Left ventricle myocardium inferior (tissue), 1 donor: Measurements from ENCODE around the gene LIME1. TPM values are rescaled to one million over a fixed set of nuclear protein-coding genes. Genes with fewer than 3 reads are reported as not detected.
A peak's percentile ranks its signal among the peaks of the same experiment; 100 is the strongest.

Experiments
- DNase-seq: peaks from one replicate; pipeline ENCODE4 v3.0.0-alpha.2; 2020
- H3K27ac ChIP-seq: fragments of 200-600 bp; replicated peaks from 2 replicates; pipeline ENCODE4 v1.8.0; 2021
- H3K27me3 ChIP-seq: fragments of 200-600 bp; 2 replicates; pipeline ENCODE4 v1.8.0; 2021; ENCODE audit warnings: low read depth
- H3K36me3 ChIP-seq: fragments of 200-600 bp; 2 replicates; pipeline ENCODE4 v1.8.0; 2021
- H3K4me1 ChIP-seq: fragments of 200-600 bp; 2 replicates; pipeline ENCODE4 v1.8.0; 2021
- H3K4me3 ChIP-seq: fragments of 200-600 bp; 2 replicates; pipeline ENCODE4 v1.8.0; 2021; ENCODE audit warnings: mild to moderate bottlenecking, moderate library complexity
- H3K9me3 ChIP-seq: fragments of 200-600 bp; replicated peaks from 2 replicates; pipeline ENCODE4 v1.8.0; 2021
- intact Hi-C: fragments of 100-400 bp; cut with micrococcal nuclease; formaldehyde crosslinking; loops from one replicate; pipeline ENCODE4 v1.11.0; 2022
- total RNA-seq: library from RNA; stranded (reverse); fragmentation: NEBNext Ultra II Directional; extraction: Animal tissue kit (Norgen Biotek cat#: 25700); gene quantifications from one replicate; pipeline ENCODE4 v1.2.1, GENCODE V29; 2021
- TF ChIP-seq, protein P1 (sequence below): fragments of 200-600 bp; IDR thresholded peaks from 2 replicates; pipeline ENCODE4 v1.8.0; 2021; ENCODE audit warnings: antibody characterized with exemption, mild to moderate bottlenecking, borderline replicate concordance
- donor health status: DM: no; HTN: yes; CAD: no; lungs with severe emphysema.

Gene LIME1
- total RNA-seq, 1 donor from 2014 or later, result 3.4 TPM

DNA sequence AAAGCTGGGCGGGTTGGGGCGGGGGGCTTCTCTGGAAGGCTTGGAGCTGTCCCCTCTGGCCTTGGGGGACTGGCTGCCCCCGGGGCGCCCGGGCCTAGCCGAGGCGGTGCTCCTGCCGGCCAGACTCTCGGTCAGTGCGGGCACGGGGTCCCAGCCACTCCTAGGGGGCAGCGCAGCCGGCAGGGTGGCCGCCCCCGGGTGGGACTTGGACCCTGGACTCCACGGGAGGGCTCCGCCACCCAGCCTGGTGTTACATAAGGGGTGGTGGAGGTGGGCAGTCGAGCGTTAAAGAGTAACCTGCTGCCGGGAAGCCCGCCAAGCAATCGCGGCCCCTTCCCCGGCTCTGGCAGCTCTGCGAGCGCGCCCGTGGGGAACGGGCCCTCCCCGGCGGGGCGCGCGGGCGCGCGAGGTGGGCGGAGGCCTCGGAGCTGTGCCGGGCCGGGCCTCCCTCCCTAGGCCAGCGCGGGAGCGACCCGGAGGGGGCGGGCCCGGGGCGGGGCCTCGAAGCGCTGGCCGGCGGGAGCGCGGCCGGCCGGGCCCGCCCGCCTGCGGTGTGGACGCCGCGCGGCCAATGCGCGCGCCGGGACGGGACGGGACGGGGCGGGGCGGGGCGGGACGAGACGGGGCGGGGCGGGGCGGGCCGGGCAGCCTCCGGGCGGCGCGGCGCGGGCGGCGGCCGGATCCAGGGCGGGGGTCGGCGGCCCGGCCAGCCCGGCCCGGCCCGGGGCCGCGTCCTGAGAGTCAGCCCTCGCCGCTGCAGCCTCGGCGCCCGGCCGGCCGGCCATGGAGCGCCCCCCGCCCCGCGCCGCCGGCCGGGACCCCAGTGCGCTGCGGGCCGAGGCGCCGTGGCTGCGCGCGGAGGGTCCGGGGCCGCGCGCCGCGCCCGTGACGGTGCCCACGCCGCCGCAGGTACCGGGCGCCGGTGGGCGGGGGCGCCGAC is 2.9 kb downstream of the LIME1 start, which contains the start of gene SLC2A4RG:
SLC2A4RG (plus strand) TSS at position 647 of the 940 bp plus-strand sequence; CDS start at position 784, 137 bp downstream.
- H3K9me3 ChIP-seq, result no peaks in the 10 kb centered on the region
- TF ChIP-seq, protein P1, sequence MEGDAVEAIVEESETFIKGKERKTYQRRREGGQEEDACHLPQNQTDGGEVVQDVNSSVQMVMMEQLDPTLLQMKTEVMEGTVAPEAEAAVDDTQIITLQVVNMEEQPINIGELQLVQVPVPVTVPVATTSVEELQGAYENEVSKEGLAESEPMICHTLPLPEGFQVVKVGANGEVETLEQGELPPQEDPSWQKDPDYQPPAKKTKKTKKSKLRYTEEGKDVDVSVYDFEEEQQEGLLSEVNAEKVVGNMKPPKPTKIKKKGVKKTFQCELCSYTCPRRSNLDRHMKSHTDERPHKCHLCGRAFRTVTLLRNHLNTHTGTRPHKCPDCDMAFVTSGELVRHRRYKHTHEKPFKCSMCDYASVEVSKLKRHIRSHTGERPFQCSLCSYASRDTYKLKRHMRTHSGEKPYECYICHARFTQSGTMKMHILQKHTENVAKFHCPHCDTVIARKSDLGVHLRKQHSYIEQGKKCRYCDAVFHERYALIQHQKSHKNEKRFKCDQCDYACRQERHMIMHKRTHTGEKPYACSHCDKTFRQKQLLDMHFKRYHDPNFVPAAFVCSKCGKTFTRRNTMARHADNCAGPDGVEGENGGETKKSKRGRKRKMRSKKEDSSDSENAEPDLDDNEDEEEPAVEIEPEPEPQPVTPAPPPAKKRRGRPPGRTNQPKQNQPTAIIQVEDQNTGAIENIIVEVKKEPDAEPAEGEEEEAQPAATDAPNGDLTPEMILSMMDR, result no peak
- intact Hi-C loops, result no loop called here
- peaks cover 51% of the 10 kb centered on the region for H3K4me1 ChIP-seq
- peak within 1 kb of the TSS; percentile 98 for H3K27ac ChIP-seq
- H3K4me3 ChIP-seq, result peak within 1 kb of the TSS; percentile 81
- no peaks in the 10 kb centered on the region for H3K27me3 ChIP-seq
- H3K36me3 ChIP-seq, result peaks cover 45% of the 10 kb centered on the region
- peak; percentile 84 for DNase-seq

DNA sequence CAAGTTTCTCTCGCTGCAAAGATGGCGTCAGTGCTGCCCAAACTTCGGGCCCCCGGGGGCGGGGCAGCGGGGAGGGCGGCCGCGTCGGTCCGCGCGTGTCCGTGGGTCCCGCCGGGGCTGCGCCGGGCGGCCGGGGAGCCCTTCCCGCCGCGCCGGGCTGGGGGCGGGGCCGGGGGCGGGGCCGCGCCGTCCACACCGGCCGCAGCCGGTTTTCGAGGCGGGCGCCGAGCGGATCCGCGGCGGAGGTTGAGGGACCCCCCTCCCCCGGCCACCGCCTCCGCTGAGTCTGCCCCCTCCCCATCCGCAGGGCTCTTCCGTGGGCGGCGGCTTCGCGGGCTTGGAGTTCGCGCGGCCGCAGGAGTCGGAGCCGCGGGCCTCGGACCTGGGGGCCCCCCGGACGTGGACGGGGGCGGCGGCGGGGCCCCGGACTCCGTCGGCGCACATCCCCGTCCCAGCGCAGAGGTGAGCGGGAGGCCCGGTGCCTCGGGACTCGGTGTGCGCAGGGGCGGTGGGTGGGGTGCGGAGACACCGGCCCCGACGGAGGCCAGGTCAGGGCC is 3.7 kb downstream of the LIME1 start:
- Histone ChIP-seq H3K27me3 (no peaks in the 10 kb centered on the region), H3K9me3 (no peaks in the 10 kb centered on the region), H3K27ac (peak overlapping the region; percentile 94), H3K4me3 (peak overlapping the region; percentile 81), H3K4me1 (peaks cover 51% of the 10 kb centered on the region), H3K36me3 (peaks cover 45% of the 10 kb centered on the region)
- TF ChIP-seq, protein P1, result no peak
- DNase-seq, result peak; percentile 55
- intact Hi-C loops, result no loop called here

DNA sequence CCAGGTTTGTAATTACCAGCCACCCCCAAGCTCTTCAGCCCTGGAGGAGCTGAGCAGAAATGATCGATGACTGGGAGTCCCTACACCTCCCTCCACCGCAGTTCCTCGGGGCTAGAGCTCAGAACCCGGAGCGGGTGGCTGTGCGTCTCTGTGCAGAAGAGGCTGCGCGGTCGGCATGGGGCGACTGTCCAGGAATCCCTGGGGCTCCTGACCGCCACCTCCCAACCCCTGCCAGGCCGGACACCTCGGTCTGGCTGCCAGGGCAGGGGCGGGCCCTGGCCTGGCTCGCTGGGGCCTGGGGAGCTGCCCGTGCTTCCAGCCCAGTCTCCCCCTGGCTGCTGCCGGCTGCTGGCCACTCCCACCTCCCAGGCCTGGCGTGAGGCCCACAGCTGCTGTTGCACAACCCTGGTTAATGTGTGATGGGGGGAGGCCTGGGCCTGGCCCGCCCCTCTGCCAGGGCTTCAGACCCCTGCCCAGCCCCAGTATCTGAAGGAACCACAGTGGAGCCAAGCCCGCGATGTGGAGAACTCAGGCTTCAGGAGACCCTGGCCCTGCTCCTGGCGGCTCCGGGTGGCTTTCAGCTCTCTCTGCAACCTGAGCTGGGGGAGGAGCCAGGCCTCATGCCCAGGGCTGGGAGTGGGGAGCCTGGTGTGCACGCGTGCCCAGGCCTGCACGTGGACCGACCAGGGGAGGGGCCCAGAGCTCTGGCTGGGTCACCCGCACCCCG is 4.3 kb downstream of the LIME1 start:
- intact Hi-C loops, result no loop called here
- H3K27ac ChIP-seq, result peak overlapping the region; percentile 94
- peak; percentile 95 for DNase-seq
- H3K4me1 ChIP-seq, result peaks cover 51% of the 10 kb centered on the region
- peak overlapping the region; percentile 81 for H3K4me3 ChIP-seq
- H3K9me3 ChIP-seq, result no peaks in the 10 kb centered on the region
- H3K36me3 ChIP-seq, result peaks cover 45% of the 10 kb centered on the region
- no peaks in the 10 kb centered on the region for H3K27me3 ChIP-seq
- TF ChIP-seq, protein P1, result peak; percentile 60

DNA sequence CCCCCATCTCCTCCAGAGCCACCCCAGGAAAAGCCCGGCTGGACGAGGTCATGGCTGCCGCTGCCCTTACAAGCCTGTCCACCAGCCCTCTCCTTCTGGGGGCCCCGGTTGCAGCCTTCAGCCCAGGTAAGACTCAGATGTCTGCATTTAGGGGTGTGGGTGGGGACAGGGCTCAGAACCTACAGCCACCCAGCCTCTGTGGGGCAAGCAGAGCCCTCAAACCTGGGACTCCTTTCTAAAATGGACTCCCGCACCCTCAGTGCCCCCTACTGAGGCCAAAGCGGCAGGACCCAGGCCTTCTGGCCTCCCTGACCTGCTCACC is 4.9 kb downstream of the LIME1 start:
- H3K27ac ChIP-seq, result peak overlapping the region; percentile 94
- H3K4me1 ChIP-seq, result peaks cover 51% of the 10 kb centered on the region
- peaks cover 45% of the 10 kb centered on the region for H3K36me3 ChIP-seq
- no peaks in the 10 kb centered on the region for H3K9me3 ChIP-seq
- TF ChIP-seq, protein P1, result no peak
- DNase-seq, result no peak
- H3K27me3 ChIP-seq, result no peaks in the 10 kb centered on the region
- intact Hi-C loops, result no loop called here
- H3K4me3 ChIP-seq, result peak overlapping the region; percentile 81

DNA sequence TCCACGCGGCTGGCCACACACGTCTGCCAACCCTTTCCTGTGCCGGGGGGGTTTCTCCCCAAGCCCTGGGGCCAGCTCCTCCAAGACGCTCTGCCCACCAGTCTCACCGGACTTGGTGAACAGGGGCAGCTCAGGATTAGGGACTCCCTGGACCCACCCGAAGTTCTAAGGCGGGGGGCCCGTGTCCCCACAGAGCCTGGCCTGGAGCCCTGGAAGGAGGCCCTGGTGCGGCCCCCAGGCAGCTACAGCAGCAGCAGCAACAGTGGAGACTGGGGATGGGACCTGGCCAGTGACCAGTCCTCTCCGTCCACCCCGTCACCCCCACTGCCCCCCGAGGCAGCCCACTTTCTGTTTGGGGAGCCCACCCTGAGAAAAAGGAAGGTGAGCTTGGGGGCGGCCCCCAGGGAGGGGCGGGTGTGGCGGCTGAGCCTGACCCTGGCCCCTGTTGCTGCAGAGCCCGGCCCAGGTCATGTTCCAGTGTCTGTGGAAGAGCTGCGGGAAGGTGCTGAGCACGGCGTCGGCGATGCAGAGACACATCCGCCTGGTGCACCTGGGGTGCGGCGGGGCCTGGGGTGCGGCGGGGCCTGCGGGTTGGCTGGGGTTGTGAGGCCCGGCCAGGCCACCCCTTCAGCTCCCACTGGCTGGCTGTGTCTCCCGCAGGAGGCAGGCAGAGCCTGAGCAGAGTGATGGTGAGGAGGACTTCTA is 5.4 kb downstream of the LIME1 start:
- intact Hi-C loops, result no loop called here
- H3K4me3 ChIP-seq, result peak overlapping the region; percentile 81
- TF ChIP-seq, protein P1, result no peak
- H3K27me3 ChIP-seq, result no peaks in the 10 kb centered on the region
- peaks cover 49% of the 10 kb centered on the region for H3K36me3 ChIP-seq
- H3K9me3 ChIP-seq, result no peaks in the 10 kb centered on the region
- DNase-seq, result no peak
- H3K27ac ChIP-seq, result peak overlapping the region; percentile 94
- H3K4me1 ChIP-seq, result peaks cover 51% of the 10 kb centered on the region
